GM23338 (cell line): ENCODE results near the gene SND1. TPM values are rescaled to one million over a fixed set of nuclear protein-coding genes. Genes with fewer than 3 reads are reported as not detected.

Experiments
- ATAC-seq: fragments of 200-7000 bp; cut with Tn5 transposase; 3 replicates; pipeline ENCODE4 v1.9.1; 2020
- DNase-seq: peaks from one replicate; pipeline ENCODE4 v3.0.0-alpha.2; 2015; ENCODE audit warnings: low spot score
- H2AFZ ChIP-seq: fragments of 200-600 bp; sonication (generic); 2 replicates; pipeline ENCODE4 v1.8.0; 2016; ENCODE audit warnings: antibody characterized with exemption, mild to moderate bottlenecking, moderate library complexity
- H3F3A ChIP-seq: fragments of 200-600 bp; sonication (generic); replicated peaks from 2 replicates; pipeline ENCODE4 v1.8.0; 2017; ENCODE audit warnings: antibody characterized with exemption, mixed run types, low read depth
- H3K27ac ChIP-seq: fragments of 200-600 bp; sonication (generic); 2 replicates; pipeline ENCODE4 v1.6.1; 2016; ENCODE audit warnings: low read depth
- H3K27me3 ChIP-seq: fragments of 200-600 bp; sonication (generic); 2 replicates; pipeline ENCODE4 v1.8.0; 2016; ENCODE audit warnings: mild to moderate bottlenecking, mixed run types, moderate library complexity; ENCODE audit not compliant: insufficient read depth
- H3K36me3 ChIP-seq: fragments of 200-600 bp; sonication (generic); 2 replicates; pipeline ENCODE4 v1.8.0; 2016; ENCODE audit warnings: mild to moderate bottlenecking; ENCODE audit not compliant: insufficient read depth
- H3K4me1 ChIP-seq: fragments of 200-600 bp; sonication (generic); 2 replicates; pipeline ENCODE4 v1.8.0; 2016; ENCODE audit warnings: mild to moderate bottlenecking, moderate library complexity; ENCODE audit not compliant: insufficient read depth
- H3K4me2 ChIP-seq: fragments of 200-600 bp; sonication (generic); 2 replicates; pipeline ENCODE4 v1.7.1; 2017; ENCODE audit warnings: mixed run types
- H3K4me3 ChIP-seq: fragments of 200-600 bp; sonication (generic); 2 replicates; pipeline ENCODE4 v1.6.1; 2016; ENCODE audit warnings: mixed run types
- H3K79me2 ChIP-seq: fragments of 200-600 bp; sonication (generic); replicated peaks from 2 replicates; pipeline ENCODE4 v1.8.0; 2017; ENCODE audit warnings: mild to moderate bottlenecking; ENCODE audit not compliant: insufficient read depth
- H3K9me2 ChIP-seq: fragments of 200-600 bp; sonication (generic); 2 replicates; pipeline ENCODE4 v1.8.0; 2017; ENCODE audit not compliant: insufficient read depth
- H4K20me1 ChIP-seq: fragments of 200-600 bp; sonication (generic); replicated peaks from 2 replicates; pipeline ENCODE4 v1.8.0; 2017; ENCODE audit warnings: mild to moderate bottlenecking; ENCODE audit not compliant: insufficient read depth
- H3K27ac Mint-ChIP-seq: 2 replicates; pipeline ENCODE4 v1.8.0; 2020; ENCODE audit warnings: inconsistent platforms, mild to moderate bottlenecking, moderate library complexity, mixed read lengths
- H3K27me3 Mint-ChIP-seq: 3 replicates; pipeline ENCODE4 v1.8.0; 2022; ENCODE audit warnings: low read depth, mild to moderate bottlenecking, moderate library complexity, mixed read lengths, inconsistent platforms; ENCODE audit not compliant: insufficient read depth, poor library complexity
- H3K36me3 Mint-ChIP-seq: 3 replicates; pipeline ENCODE4 v1.8.0; 2021; ENCODE audit warnings: low read depth, mild to moderate bottlenecking, inconsistent platforms, moderate library complexity, mixed read lengths
- H3K4me1 Mint-ChIP-seq: 3 replicates; pipeline ENCODE4 v1.8.0; 2020; ENCODE audit warnings: mild to moderate bottlenecking, inconsistent platforms, mixed read lengths
- H3K4me3 Mint-ChIP-seq: 3 replicates; pipeline ENCODE4 v1.8.0; 2021; ENCODE audit warnings: moderate library complexity, mild to moderate bottlenecking, inconsistent platforms, mixed read lengths
- H3K9me3 Mint-ChIP-seq: 3 replicates; pipeline ENCODE4 v1.8.0; 2020; ENCODE audit warnings: moderate library complexity, mild to moderate bottlenecking, inconsistent platforms, mixed read lengths
- CREB1 ChIP-seq: fragments of 250-450 bp; sonication (Bioruptor Pico); IDR thresholded peaks from 2 replicates; pipeline ENCODE4 v1.5.0; 2020; ENCODE audit warnings: low read depth, mild to moderate bottlenecking, moderate library complexity
- CTCF ChIP-seq, 2 experiments: fragments of 200-600 bp in 1 of 2; sonication (generic) in 1 of 2; conservative IDR thresholded peaks; 2 replicates each; pipeline versions ENCODE4 v1.5.1 to v1.6.1; 2016 to 2017; ENCODE audit warnings: antibody characterized with exemption in 2 of 2, low read depth in 2 of 2, mild to moderate bottlenecking in 2 of 2, moderate library complexity in 1 of 2
- EZH2 ChIP-seq: fragments of 200-600 bp; sonication (generic); IDR thresholded peaks from one replicate; pipeline ENCODE4 v1.8.0; 2017; ENCODE audit warnings: antibody characterized with exemption, mild to moderate bottlenecking, low read depth; ENCODE audit not compliant: unreplicated experiment
- EZH2phosphoT487 ChIP-seq: fragments of 200-600 bp; sonication (generic); IDR thresholded peaks from one replicate; pipeline ENCODE4 v1.8.1; 2018; ENCODE audit warnings: antibody characterized with exemption; ENCODE audit not compliant: unreplicated experiment
- JUNB ChIP-seq: IDR thresholded peaks from one replicate; pipeline ENCODE4 v1.6.1; 2016; ENCODE audit warnings: antibody characterized with exemption; ENCODE audit not compliant: unreplicated experiment
- NANOG ChIP-seq: IDR thresholded peaks from 2 replicates; pipeline ENCODE4 v1.6.1; 2016; ENCODE audit warnings: antibody characterized with exemption, borderline replicate concordance
- POLR2AphosphoS5 ChIP-seq: IDR thresholded peaks from 2 replicates; pipeline ENCODE4 v1.6.1; 2016; ENCODE audit warnings: antibody characterized with exemption, low read depth
- STAT1 ChIP-seq: IDR thresholded peaks from one replicate; pipeline ENCODE4 v1.6.1; 2016; ENCODE audit warnings: antibody characterized with exemption; ENCODE audit not compliant: unreplicated experiment
- ZNF114 ChIP-seq: fragments of 250-450 bp; sonication (Bioruptor Pico); IDR thresholded peaks from 2 replicates; pipeline ENCODE4 v1.5.0; 2020; ENCODE audit warnings: mild to moderate bottlenecking, moderate library complexity
- ZNF331 ChIP-seq: fragments of 250-450 bp; sonication (Bioruptor Pico); IDR thresholded peaks from 2 replicates; pipeline ENCODE4 v1.5.0; 2020; ENCODE audit warnings: low read depth, mild to moderate bottlenecking, moderate library complexity
- ZNF462 ChIP-seq: fragments of 250-450 bp; sonication (Bioruptor Pico); IDR thresholded peaks from 2 replicates; pipeline ENCODE4 v1.5.0; 2020; ENCODE audit warnings: mild to moderate bottlenecking, moderate library complexity
- polyA plus RNA-seq: library from polyadenylated mRNA; unstranded; fragments of >200 nt; fragmentation: Nextera tagmentation; extraction: Ambion mirVana; gene quantifications from 2 replicates; pipeline ENCODE4 v1.2.1, GENCODE V29; 2016
- total RNA-seq: library from RNA; depleted of rRNA; stranded (reverse); fragments of >200 nt; shearing (Covaris generic); gene quantifications from 2 replicates; pipeline ENCODE4 v1.2.3, GENCODE V29; 2014
- TF ChIP-seq, protein P1 (sequence below): IDR thresholded peaks from one replicate; pipeline ENCODE4 v1.6.1; 2018; ENCODE audit warnings: antibody characterized with exemption; ENCODE audit not compliant: unreplicated experiment
- TF ChIP-seq, protein P2 (sequence below): IDR thresholded peaks from 2 replicates; pipeline ENCODE4 v1.6.1; 2016; ENCODE audit warnings: antibody characterized with exemption

Gene SND1
- total and polyA plus RNA-seq, 2 experiments from 2014 or later: 107 to 254 TPM

- no peaks in the 10 kb centered on the region for H3K79me2 ChIP-seq
- ATAC-seq (no peak), DNase-seq (no peak)
- H3K27me3 ChIP-seq: peaks cover 51% of the 10 kb centered on the region
- H3F3A ChIP-seq: no peaks in the 10 kb centered on the region
- no peak overlapping the region for H3K4me3 ChIP-seq
- Mint-ChIP-seq H3K36me3 (peaks cover 4% of the 10 kb centered on the region), H3K9me3 (peaks cover 11% of the 10 kb centered on the region; the same call in 2 of the 3 replicates), H3K4me1 (peaks cover 9% of the 10 kb centered on the region), H3K4me3 (no peak overlapping the region), H3K27ac (no peak overlapping the region), H3K27me3 (peaks cover 34% of the 10 kb centered on the region)
- H3K4me1 ChIP-seq: peaks cover 11% of the 10 kb centered on the region; the same call in 1 of the 2 replicates
- H4K20me1 ChIP-seq: no peaks in the 10 kb centered on the region
- H2AFZ ChIP-seq: no peak overlapping the region
- no peak overlapping the region for H3K4me2 ChIP-seq
- no peak for TF ChIP-seq EZH2phosphoT487
- TF ChIP-seq, protein P1, sequence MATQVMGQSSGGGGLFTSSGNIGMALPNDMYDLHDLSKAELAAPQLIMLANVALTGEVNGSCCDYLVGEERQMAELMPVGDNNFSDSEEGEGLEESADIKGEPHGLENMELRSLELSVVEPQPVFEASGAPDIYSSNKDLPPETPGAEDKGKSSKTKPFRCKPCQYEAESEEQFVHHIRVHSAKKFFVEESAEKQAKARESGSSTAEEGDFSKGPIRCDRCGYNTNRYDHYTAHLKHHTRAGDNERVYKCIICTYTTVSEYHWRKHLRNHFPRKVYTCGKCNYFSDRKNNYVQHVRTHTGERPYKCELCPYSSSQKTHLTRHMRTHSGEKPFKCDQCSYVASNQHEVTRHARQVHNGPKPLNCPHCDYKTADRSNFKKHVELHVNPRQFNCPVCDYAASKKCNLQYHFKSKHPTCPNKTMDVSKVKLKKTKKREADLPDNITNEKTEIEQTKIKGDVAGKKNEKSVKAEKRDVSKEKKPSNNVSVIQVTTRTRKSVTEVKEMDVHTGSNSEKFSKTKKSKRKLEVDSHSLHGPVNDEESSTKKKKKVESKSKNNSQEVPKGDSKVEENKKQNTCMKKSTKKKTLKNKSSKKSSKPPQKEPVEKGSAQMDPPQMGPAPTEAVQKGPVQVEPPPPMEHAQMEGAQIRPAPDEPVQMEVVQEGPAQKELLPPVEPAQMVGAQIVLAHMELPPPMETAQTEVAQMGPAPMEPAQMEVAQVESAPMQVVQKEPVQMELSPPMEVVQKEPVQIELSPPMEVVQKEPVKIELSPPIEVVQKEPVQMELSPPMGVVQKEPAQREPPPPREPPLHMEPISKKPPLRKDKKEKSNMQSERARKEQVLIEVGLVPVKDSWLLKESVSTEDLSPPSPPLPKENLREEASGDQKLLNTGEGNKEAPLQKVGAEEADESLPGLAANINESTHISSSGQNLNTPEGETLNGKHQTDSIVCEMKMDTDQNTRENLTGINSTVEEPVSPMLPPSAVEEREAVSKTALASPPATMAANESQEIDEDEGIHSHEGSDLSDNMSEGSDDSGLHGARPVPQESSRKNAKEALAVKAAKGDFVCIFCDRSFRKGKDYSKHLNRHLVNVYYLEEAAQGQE: no peak
- TF ChIP-seq, protein P2, sequence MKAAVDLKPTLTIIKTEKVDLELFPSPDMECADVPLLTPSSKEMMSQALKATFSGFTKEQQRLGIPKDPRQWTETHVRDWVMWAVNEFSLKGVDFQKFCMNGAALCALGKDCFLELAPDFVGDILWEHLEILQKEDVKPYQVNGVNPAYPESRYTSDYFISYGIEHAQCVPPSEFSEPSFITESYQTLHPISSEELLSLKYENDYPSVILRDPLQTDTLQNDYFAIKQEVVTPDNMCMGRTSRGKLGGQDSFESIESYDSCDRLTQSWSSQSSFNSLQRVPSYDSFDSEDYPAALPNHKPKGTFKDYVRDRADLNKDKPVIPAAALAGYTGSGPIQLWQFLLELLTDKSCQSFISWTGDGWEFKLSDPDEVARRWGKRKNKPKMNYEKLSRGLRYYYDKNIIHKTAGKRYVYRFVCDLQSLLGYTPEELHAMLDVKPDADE: no peak
- no peak for TF ChIP-seq CTCF (conservative IDR thresholded peaks at IDR 0.05; ENCODE audit: low read depth in 2 of 2)
- no peak for TF ChIP-seq POLR2AphosphoS5
- no peak for TF ChIP-seq STAT1
- TF ChIP-seq EZH2: no peak
- TF ChIP-seq ZNF114 (CRISPR knock-in tag): no peak
- TF ChIP-seq ZNF462 (CRISPR knock-in tag): no peak
- no peak for TF ChIP-seq JUNB
- TF ChIP-seq ZNF331: no peak
- no peak for TF ChIP-seq NANOG
- no peak for TF ChIP-seq CREB1 (CRISPR knock-in tag)
- H3K36me3 ChIP-seq: no peaks in the 10 kb centered on the region
- no peaks in the 10 kb centered on the region for H3K9me2 ChIP-seq
- no peak overlapping the region for H3K27ac ChIP-seq
Measured at GRCh38 chr7:128132426-128133069, 480.6 kb downstream of the SND1 start.
